Gastroesophageal sphincter (tissue), 4 donors: Measurements from ENCODE around the gene DOLK. TPM values are rescaled to one million over a fixed set of nuclear protein-coding genes. Genes with fewer than 3 reads are reported as not detected.

Experiments used
- ATAC-seq: fragments of 150-250 bp; one replicate; pipeline ENCODE4 v1.9.1; 2016; ENCODE audit warnings: mild to moderate bottlenecking, moderate library complexity
- H3K27ac ChIP-seq, 4 donors: fragments of 200-600 bp; sonication (generic) in 3 of 4; 1 replicate in 3 of 4; 2 replicates in 1 of 4; pipeline ENCODE4 v1.5.1; 2016 to 2019
- H3K27me3 ChIP-seq: fragments of 200-600 bp; sonication (generic); one replicate; pipeline ENCODE4 v1.5.1; 2019
- H3K36me3 ChIP-seq, 2 donors: fragments of 200-600 bp; sonication (generic); one replicate each; pipeline ENCODE4 v1.5.1; 2019; ENCODE audit warnings: control low read depth in 1 of 2
- H3K4me1 ChIP-seq, 3 donors: fragments of 200-600 bp; sonication (generic); 1 replicate in 2 of 3; 2 replicates in 1 of 3; pipeline ENCODE4 v1.5.1; 2016 to 2019; ENCODE audit warnings: control low read depth in 2 of 3
- H3K4me3 ChIP-seq, 2 donors: fragments of 200-600 bp; sonication (generic); one replicate each; pipeline ENCODE4 v1.5.1; 2019; ENCODE audit warnings: mild to moderate bottlenecking in 1 of 2, moderate library complexity in 1 of 2
- H3K9me3 ChIP-seq, 3 donors: fragments of 200-600 bp; sonication (generic); one replicate each; pipeline ENCODE4 v1.5.1; 2017 to 2019; ENCODE audit warnings: control low read depth in 2 of 3
- EP300 ChIP-seq: sonication (generic); formaldehyde crosslinking; IDR thresholded peaks from one replicate; pipeline ENCODE4 v1.6.1; 2017; ENCODE audit warnings: antibody characterized with exemption, mild to moderate bottlenecking
- POLR2A ChIP-seq, 2 donors: fragments of 450-650 bp; IDR thresholded peaks; one replicate each; pipeline ENCODE4 v1.6.1; 2017; ENCODE audit warnings: antibody characterized with exemption in 2 of 2, mild to moderate bottlenecking in 2 of 2, moderate library complexity in 1 of 2
- POLR2AphosphoS5 ChIP-seq: sonication (generic); formaldehyde crosslinking; IDR thresholded peaks from one replicate; pipeline ENCODE4 v1.6.1; 2017; ENCODE audit warnings: antibody characterized with exemption
- WGBS, 2 donors: methylation state at CpG; one replicate each; pipeline ENCODE4 v1.1.5; 2018; ENCODE audit warnings: low coverage in 1 of 2; 5-methylcytosine and 5-hydroxymethylcytosine counted together
- total RNA-seq, 4 donors: library from RNA; depleted of rRNA; stranded (reverse); fragments of >200 nt; gene quantifications; one replicate each; pipeline ENCODE4 v1.1.0, GENCODE V29; 2016
- TF ChIP-seq, protein P1 (sequence below), 4 experiments: fragments of 200-600 bp in 2 of 4; fragments of 450-650 bp in 2 of 4; sonication (generic) in 1 of 4; IDR thresholded peaks; one replicate each; pipeline ENCODE4 v1.5.1; 2017 to 2019; ENCODE audit warnings: antibody characterized with exemption in 4 of 4, mild to moderate bottlenecking in 2 of 4, moderate library complexity in 2 of 4

DOLK gene
- total RNA-seq = 10 to 100 TPM in 3 of 4 donors, 1 to 10 TPM in 1; 9.8 to 17.1 (median 13.0) TPM

DNA sequence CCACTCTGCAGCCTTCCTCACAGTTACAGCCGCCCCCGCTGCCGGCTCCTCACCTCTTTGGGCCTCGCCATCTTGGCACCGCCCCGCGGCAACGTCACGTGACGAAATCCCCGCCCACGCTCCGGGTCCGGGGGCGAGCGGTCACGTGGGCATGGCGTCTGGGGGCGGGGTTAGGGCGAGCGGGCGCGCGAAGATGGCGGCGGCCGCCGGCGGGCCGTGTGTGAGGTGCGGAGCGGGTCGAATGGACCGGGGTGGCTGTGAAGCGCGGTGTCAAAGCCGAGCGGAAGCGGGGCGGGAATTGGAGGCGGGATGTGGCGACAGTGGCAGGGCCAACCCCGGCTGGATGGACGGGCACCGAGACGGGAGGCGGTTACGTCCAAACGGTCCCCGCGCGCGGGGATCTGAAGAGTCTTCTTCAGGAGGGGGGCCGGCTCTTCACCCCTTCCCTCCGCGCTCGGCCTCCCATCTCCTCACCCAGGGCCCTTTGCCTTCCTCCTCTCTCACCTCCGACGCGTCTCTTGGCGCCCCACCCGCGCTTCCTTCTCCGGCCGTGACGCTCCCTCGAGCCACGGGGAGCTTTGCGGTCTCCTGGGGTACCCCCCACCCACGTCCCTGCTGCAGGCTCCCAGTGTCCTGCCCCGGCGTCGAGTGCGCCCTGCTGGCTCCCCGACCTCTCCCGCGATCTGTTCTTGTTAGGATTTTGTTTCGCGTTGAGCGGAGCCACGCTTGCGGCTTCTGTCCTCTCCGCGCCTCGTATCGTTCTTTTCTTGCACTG lies at the start of gene DOLK, which contains the start of gene NUP188:
TSS of gene DOLK (minus strand) at position 77 of the 775 bp plus-strand sequence. CDS start 300 bp downstream, outside the sequence.
TSS of gene NUP188 (plus strand) at position 173 of the 775 bp plus-strand sequence. CDS start at position 194, 21 bp downstream.
- Histone ChIP-seq H3K27me3 (no peaks in the 10 kb centered on the region), H3K4me3 (peak within 1 kb of the TSS; percentile 85 to 93), H3K27ac (peak within 1 kb of the TSS; percentile 92 to 99 (median 96)), H3K4me1 (peaks cover 0 to 53% (median 13%) of the 10 kb centered on the region in 3 donors), H3K9me3 (no peaks in the 10 kb centered on the region), H3K36me3 (peaks cover 0 to 57% of the 10 kb centered on the region in 2 donors)
- peak; percentile 87 for TF ChIP-seq POLR2A (IDR thresholded peaks at IDR 0.05)
- TF ChIP-seq, protein P1, sequence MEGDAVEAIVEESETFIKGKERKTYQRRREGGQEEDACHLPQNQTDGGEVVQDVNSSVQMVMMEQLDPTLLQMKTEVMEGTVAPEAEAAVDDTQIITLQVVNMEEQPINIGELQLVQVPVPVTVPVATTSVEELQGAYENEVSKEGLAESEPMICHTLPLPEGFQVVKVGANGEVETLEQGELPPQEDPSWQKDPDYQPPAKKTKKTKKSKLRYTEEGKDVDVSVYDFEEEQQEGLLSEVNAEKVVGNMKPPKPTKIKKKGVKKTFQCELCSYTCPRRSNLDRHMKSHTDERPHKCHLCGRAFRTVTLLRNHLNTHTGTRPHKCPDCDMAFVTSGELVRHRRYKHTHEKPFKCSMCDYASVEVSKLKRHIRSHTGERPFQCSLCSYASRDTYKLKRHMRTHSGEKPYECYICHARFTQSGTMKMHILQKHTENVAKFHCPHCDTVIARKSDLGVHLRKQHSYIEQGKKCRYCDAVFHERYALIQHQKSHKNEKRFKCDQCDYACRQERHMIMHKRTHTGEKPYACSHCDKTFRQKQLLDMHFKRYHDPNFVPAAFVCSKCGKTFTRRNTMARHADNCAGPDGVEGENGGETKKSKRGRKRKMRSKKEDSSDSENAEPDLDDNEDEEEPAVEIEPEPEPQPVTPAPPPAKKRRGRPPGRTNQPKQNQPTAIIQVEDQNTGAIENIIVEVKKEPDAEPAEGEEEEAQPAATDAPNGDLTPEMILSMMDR (IDR thresholded peaks at IDR 0.05) = no peak
- TF ChIP-seq POLR2AphosphoS5 = peak; percentile 91
- peak; percentile 93 for ATAC-seq
- 0% methylated on average over 3 to 11 of the region's 86 CpGs for WGBS, 2 donors

DNA sequence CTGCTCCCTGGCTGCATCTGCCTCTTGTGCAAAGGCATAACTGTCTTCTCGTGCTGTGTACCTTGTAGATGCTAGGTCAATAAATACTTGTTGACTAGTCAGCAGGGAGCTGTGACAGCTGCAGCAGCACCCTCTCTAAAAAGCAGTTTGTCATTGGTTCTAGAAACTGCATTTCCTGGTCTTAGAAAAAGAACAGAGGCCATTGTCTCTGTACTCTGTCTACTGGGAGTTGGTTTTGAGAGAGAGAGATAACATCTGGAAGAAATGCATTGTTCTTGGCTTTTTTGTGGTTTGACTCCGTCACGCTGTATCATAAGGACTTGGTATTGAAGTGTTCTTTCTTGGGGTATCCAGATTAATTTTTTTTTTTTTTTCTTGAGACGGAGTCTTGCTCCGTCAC lies 48.4 kb upstream of the DOLK start:
- Histone ChIP-seq H3K27me3 (no peaks in the 10 kb centered on the region), H3K4me1 (no peaks in the 10 kb centered on the region), H3K36me3 (peaks cover 0 to 99% of the 10 kb centered on the region in 2 donors), H3K4me3 (no peak overlapping the region), H3K9me3 (no peaks in the 10 kb centered on the region), H3K27ac (no peak overlapping the region)
- 78 to 93% methylated on average over 4 to 5 of the region's 5 CpGs for WGBS, 2 donors
- TF ChIP-seq POLR2A (IDR thresholded peaks at IDR 0.05) = no peak
- TF ChIP-seq POLR2AphosphoS5 = no peak
- TF ChIP-seq, protein P1 (IDR thresholded peaks at IDR 0.05) = no peak
- no peak for TF ChIP-seq EP300
- ATAC-seq = no peak

DNA sequence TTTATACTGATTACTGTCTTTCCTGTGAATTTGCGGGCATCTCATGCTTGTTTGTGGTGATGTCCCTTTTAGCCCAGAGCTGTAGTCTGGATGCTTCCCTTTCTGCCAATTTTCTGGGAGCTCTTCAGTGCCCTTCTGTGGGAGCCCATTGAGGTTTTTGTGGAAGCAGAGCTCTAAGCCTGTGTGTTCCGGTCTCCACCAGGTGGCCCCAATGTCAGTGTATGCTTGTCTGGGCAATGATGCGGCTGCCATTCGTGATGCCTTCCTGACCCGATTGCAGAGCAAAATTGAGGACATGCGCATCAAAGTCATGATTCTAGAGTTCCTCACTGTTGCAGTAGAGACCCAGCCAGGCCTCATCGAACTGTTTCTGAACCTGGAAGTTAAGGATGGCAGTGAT lies 45.6 kb upstream of the DOLK start:
- peaks cover 0 to 98% of the 10 kb centered on the region in 2 donors for H3K36me3 ChIP-seq
- TF ChIP-seq, protein P1 (IDR thresholded peaks at IDR 0.05) = no peak
- TF ChIP-seq POLR2A (IDR thresholded peaks at IDR 0.05) = no peak
- no peak for TF ChIP-seq EP300
- TF ChIP-seq POLR2AphosphoS5 = no peak
- 100% methylated on average over 1 of the region's 7 CpGs; no CpG with 5 or more reads in 1 of the 2 donors for WGBS, 2 donors

DNA sequence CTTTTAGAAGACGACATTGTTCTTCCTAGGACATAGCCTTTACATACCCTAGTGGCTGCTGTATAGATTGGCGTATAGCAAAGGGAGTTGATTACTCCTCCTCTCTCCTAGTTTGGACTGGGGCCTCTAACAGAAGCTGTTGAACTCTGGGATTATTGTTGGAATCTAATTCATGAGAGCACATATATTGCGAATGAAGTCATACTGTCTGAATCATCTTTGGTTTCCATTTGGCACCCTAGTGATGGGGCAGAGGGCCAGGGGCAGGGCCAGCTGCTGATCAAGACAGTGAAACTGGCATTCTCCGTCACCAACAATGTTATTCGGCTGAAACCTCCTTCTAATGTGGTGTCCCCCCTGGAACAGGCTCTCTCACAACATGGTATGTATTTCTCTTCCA lies 40.4 kb upstream of the DOLK start:
- no peaks in the 10 kb centered on the region for H3K4me1 ChIP-seq
- no peak for ATAC-seq
- no peak overlapping the region for H3K4me3 ChIP-seq
- peaks cover 0 to 98% of the 10 kb centered on the region in 2 donors for H3K36me3 ChIP-seq
- no peaks in the 10 kb centered on the region for H3K27me3 ChIP-seq
- H3K27ac ChIP-seq = peak overlapping the region in 2 of 4 donors; percentile 41 to 52
- 62 to 80% methylated on average over 3 of the region's 5 CpGs for WGBS, 2 donors
- peak; percentile 53 for TF ChIP-seq POLR2AphosphoS5
- TF ChIP-seq POLR2A (IDR thresholded peaks at IDR 0.05) = no peak
- TF ChIP-seq, protein P1 (IDR thresholded peaks at IDR 0.05) = no peak
- H3K9me3 ChIP-seq = no peaks in the 10 kb centered on the region

More for the DNA sequence above, 45.6 kb upstream of the DOLK start:
- ATAC-seq = no peak
- Histone ChIP-seq H3K27ac (no peak overlapping the region), H3K9me3 (no peaks in the 10 kb centered on the region), H3K4me1 (no peaks in the 10 kb centered on the region), H3K27me3 (no peaks in the 10 kb centered on the region), H3K4me3 (no peak overlapping the region)

DNA sequence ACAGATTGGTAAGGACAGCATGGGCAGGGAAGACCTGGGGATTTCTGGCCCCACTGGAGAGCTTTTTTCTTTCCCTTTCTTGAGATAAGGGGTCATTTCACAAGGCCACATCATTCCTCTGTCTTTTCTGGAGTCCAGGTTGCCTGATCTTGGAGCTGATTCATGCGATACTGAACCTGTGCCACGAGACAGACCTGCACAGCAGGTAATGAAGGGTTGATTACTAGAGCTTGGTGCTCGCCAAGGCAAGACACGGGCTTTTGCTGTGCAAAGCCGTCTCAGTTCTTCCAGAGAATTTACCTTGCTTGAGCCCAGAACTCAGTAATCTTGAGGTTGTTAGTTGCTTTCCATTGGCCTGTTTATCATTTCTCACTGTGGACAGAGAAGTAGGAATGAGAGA lies 39.3 kb upstream of the DOLK start:
- H3K9me3 ChIP-seq = no peaks in the 10 kb centered on the region
- no peaks in the 10 kb centered on the region for H3K4me1 ChIP-seq
- H3K4me3 ChIP-seq = no peak overlapping the region
- TF ChIP-seq, protein P1 (IDR thresholded peaks at IDR 0.05) = no peak
- H3K36me3 ChIP-seq = peaks cover 0 to 99% of the 10 kb centered on the region in 2 donors
- 87 to 93% methylated on average over 4 to 5 of the region's 5 CpGs for whole genome bisulfite sequencing, 2 donors
- ATAC-seq = no peak
- H3K27ac ChIP-seq = no peak overlapping the region
- no peaks in the 10 kb centered on the region for H3K27me3 ChIP-seq
